Panc1 (cell line): ENCODE results near the gene TMEM217. TPM values are rescaled to one million over a fixed set of nuclear protein-coding genes. Genes with fewer than 3 reads are reported as not detected.
"Not testable (repeated sequence)": the region's sequence is repeated elsewhere in the genome, so short reads cannot be mapped to it uniquely, and the experiment has no call there.

Experiments
- ATAC-seq: fragments of 200-7000 bp; cut with Tn5 transposase; 2 replicates; pipeline ENCODE4 v1.9.1; 2020; ENCODE audit warnings: mild to moderate bottlenecking, moderate library complexity
- BruUV-seq: library from RNA; stranded (reverse); fragments of 400-500 nt; replicated peaks from 2 replicates; lab custom pipeline; 2021; lab: Mats Ljungman, UMichigan
- CTCF ChIA-PET: fragments of 300-600 bp; sonication (Branson Sonifier 250); formaldehyde crosslinking; loops from one replicate; lab custom pipeline; 2022; ENCODE audit warnings: antibody characterized with exemption; lab: Charles Lee
- POLR2A ChIA-PET: fragments of 300-600 bp; sonication (Branson Sonifier 250); formaldehyde crosslinking; loops from one replicate; lab custom pipeline; 2022; ENCODE audit warnings: antibody characterized with exemption; lab: Charles Lee
- DNase-seq: peaks from one replicate; pipeline ENCODE4 v3.0.0-alpha.2; 2010; ENCODE audit warnings: low read depth, low spot score
- H3K27ac ChIP-seq: 2 replicates; pipeline ENCODE4 v1.5.1; 2011; ENCODE audit warnings: mild to moderate bottlenecking, low read length, inconsistent platforms
- H3K27me3 ChIP-seq: fragments of 200-500 bp; sonication (Bioruptor generic); 2 replicates; pipeline ENCODE4 v1.6.0; 2014; ENCODE audit warnings: low read length, inconsistent platforms; ENCODE audit not compliant: control insufficient read depth, insufficient read depth
- H3K36me3 ChIP-seq: fragments of 200-500 bp; sonication (Bioruptor generic); 2 replicates; pipeline ENCODE4 v1.5.1; 2014; ENCODE audit warnings: inconsistent platforms, mild to moderate bottlenecking, low read length, moderate library complexity; ENCODE audit not compliant: control insufficient read depth, insufficient read depth
- H3K4me1 ChIP-seq: 2 replicates; pipeline ENCODE4 v1.5.1; 2011; ENCODE audit warnings: inconsistent platforms, mild to moderate bottlenecking, low read length, moderate library complexity; ENCODE audit not compliant: control insufficient read depth, insufficient read depth
- H3K4me3 ChIP-seq, 2 experiments: 2 replicates each; pipeline ENCODE4 v1.5.1; 2011 to 2012; ENCODE audit warnings: low read depth in 2 of 2, low read length in 2 of 2, mild to moderate bottlenecking in 2 of 2, inconsistent platforms in 1 of 2, moderate library complexity in 1 of 2
- H3K9me3 ChIP-seq: fragments of 200-500 bp; sonication (Bioruptor generic); 2 replicates; pipeline ENCODE4 v1.5.1; 2014; ENCODE audit warnings: low read depth, mild to moderate bottlenecking, inconsistent platforms, low read length, moderate library complexity; ENCODE audit not compliant: control insufficient read depth, insufficient read depth
- CTCF ChIP-seq: fragments of 450-650 bp; IDR thresholded peaks from 2 replicates; pipeline ENCODE4 v1.5.1; 2017; ENCODE audit warnings: mild to moderate bottlenecking
- POLR2AphosphoS5 ChIP-seq: IDR thresholded peaks from 2 replicates; pipeline ENCODE4 v1.6.1; 2012; ENCODE audit warnings: mild to moderate bottlenecking, low read depth, low read length, moderate library complexity
- REST ChIP-seq, 2 experiments: IDR thresholded peaks; 2 replicates each; pipeline ENCODE4 v1.6.1; 2011 to 2012; ENCODE audit warnings: low read depth in 2 of 2, control low read depth in 1 of 2, low read length in 1 of 2, mild to moderate bottlenecking in 1 of 2, moderate library complexity in 1 of 2; ENCODE audit not compliant: insufficient read depth in 1 of 2
- SIN3A ChIP-seq: IDR thresholded peaks from 2 replicates; pipeline ENCODE4 v1.6.1; 2012; ENCODE audit warnings: low read depth, mild to moderate bottlenecking, low read length, moderate library complexity, borderline replicate concordance; ENCODE audit not compliant: insufficient read depth
- TCF7L2 ChIP-seq: IDR thresholded peaks from 2 replicates; pipeline ENCODE4 v1.6.1; 2011; ENCODE audit warnings: mild to moderate bottlenecking, low read depth, low read length, inconsistent platforms
- in situ Hi-C: cut with HindIII; loops from 2 replicates; pipeline ENCODE4 v1.10.0; 2016; ENCODE audit warnings: low sequenced_read_pairs, low pct_unique_long_range_greater_than_20kb
- intact Hi-C: fragments of 100-400 bp; cut with micrococcal nuclease; formaldehyde crosslinking; loops from one replicate; pipeline ENCODE4 v1.10.0; 2022; ENCODE audit not compliant: unreplicated experiment
- total RNA-seq: library from RNA; stranded (reverse); gene quantifications from one replicate; pipeline ENCODE4 v1.2.1, GENCODE V29; 2021; ENCODE audit not compliant: unreplicated experiment

TMEM217 gene
- total RNA-seq, 1 experiment from 2014 or later = 4.0 TPM

DNA sequence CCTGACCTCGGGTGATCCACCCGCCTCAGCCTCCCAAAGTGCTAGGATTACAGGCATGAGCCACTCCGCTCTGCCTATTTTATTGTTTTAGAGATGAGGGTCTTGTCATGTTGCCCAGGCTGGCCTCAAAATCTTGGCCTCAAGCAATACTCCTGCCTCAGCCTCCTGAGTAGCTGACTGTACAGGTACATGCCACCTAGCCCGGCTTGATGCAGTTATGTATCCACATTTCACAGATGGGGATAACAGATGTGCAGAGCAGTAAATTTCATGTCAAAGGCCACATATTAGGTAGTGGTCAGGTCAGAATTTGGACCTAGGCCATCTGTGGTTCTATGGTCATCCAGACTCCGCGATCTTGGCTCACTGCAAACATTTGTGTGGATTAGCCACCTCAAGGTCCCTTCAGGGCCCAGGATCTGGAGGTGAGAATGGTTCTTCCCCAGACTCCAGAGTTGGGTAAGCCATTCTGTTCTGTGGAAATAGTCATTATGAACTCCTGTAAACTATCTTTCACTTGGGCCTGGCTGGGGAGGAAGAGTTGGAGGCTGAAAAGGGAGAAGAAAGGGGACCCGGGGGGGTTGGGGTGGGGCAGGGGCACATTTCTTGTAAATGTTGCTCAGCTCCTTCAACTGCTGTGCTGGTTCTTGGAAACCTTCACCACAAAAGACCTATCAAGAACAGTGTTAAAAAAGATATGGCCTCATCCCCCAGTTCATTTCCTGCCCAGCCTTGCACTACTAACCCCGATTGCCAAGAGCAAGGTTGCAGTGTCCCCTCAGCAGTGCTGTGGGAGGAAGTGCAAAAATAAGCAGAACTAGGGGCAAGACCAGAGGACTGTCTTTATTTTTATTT, 75.0 kb downstream of the TMEM217 start:
- DNase-seq (no peak), ATAC-seq (no peak)
- ChIA-PET CTCF (no interaction called here), POLR2A (interaction anchor here (0.5 kb wide), 1 partner anchor 1143 kb away, joined by 9 read pairs; no protein-coding TSS in a partner anchor)
- Histone ChIP-seq H3K4me3 (no peak overlapping the region), H3K9me3 (no peaks in the 10 kb centered on the region), H3K4me1 (no peaks in the 10 kb centered on the region), H3K36me3 (no peaks in the 10 kb centered on the region), H3K27ac (no peak overlapping the region), H3K27me3 (no peaks in the 10 kb centered on the region)
- no TSS peak for BruUV-seq
- in situ Hi-C loops (no loop called here), intact Hi-C loops (no loop called here)
- TF ChIP-seq TCF7L2 (no peak), REST (IDR thresholded peaks at IDR 0.05; ENCODE audit: insufficient read depth in 1 of 2, low read depth in 2 of 2, low read length in 1 of 2) (no peak), SIN3A (no peak), POLR2AphosphoS5 (no peak), CTCF (no peak)

DNA sequence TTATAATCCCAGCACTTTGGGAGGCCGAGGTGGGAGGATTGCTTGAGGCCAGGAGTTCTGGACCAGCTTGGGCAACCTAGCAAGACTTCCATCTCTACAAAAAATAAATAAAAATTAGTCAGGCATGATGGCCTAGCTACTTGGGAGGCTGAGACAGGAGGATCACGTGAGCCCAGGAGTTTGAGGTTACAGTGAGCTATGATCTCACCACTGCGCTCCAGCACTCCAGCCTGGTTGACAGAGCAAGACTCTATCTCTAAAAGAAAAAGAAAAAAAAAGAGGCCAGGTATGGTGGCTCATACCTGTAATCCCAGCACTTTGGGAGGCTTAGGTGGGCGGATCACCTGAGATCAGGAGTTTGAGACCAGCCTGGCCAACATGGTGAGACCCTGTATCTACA, 77.3 kb downstream of the TMEM217 start:
- not testable (repeated sequence) for BruUV-seq
- CTCF ChIA-PET = interaction anchor here (0.7 to 1.9 kb wide), 2 partner anchors 13 to 30 kb away, joined by 3 to 6 read pairs; no protein-coding TSS in a partner anchor

GRCh38 chr6:37180075-37180474, 77.9 kb downstream of the TMEM217 start:
- no TSS peak for BruUV-seq
- Histone ChIP-seq H3K4me1 (peaks cover under 1% of the 10 kb centered on the region; the same call in 1 of the 2 replicates), H3K27me3 (no peaks in the 10 kb centered on the region), H3K36me3 (no peaks in the 10 kb centered on the region; the same call in 1 of the 2 replicates), H3K9me3 (no peaks in the 10 kb centered on the region), H3K27ac (no peak overlapping the region), H3K4me3 (no peak overlapping the region)
- intact Hi-C loops = no loop called here
- DNase-seq (no peak), ATAC-seq (no peak)
- no peak for TF ChIP-seq CTCF
- TF ChIP-seq REST (IDR thresholded peaks at IDR 0.05; ENCODE audit: insufficient read depth in 1 of 2, low read depth in 2 of 2, low read length in 1 of 2) = no peak
- TF ChIP-seq POLR2AphosphoS5 = no peak
- TF ChIP-seq TCF7L2 = no peak
- TF ChIP-seq SIN3A = no peak
- CTCF ChIA-PET = interaction anchor here (1.9 kb wide), 1 partner anchor 30 kb away, joined by 6 read pairs; no protein-coding TSS in a partner anchor
- POLR2A ChIA-PET = no interaction called here
- in situ Hi-C loops = no loop called here

More for the DNA sequence above, 77.3 kb downstream of the TMEM217 start:
- H3K36me3 ChIP-seq, H3K27me3 ChIP-seq, H3K9me3 ChIP-seq, intact Hi-C loops, POLR2A ChIA-PET, H3K4me1 ChIP-seq, DNase-seq, H3K4me3 ChIP-seq, in situ Hi-C loops, H3K27ac ChIP-seq, ATAC-seq: not testable (repeated sequence)
